NOMO-1 treated with dmso at 0.1 percent for 144 hours (cell line): Measurements from ENCODE around the gene IFT57.

Experiments
- DNase-seq: peaks from one replicate; lab custom pipeline; 2025; ENCODE audit not compliant: unreplicated experiment; lab: John Stamatoyannopoulos, UW

IFT57 gene

GRCh38 chr3:108219336-108219735, 2.9 kb downstream of the IFT57 start:
- no peak for DNase-seq

GRCh38 chr3:108218811-108219210, 3.4 kb downstream of the IFT57 start:
- no peak for DNase-seq

GRCh38 chr3:108215871-108216270, 6.4 kb downstream of the IFT57 start:
- no peak for DNase-seq

- DNase-seq, result no peak
Observed at GRCh38 chr3:108209579-108209978, 12.6 kb downstream of the IFT57 start.

- no peak for DNase-seq
Observed at GRCh38 chr3:108208831-108209230, 13.4 kb downstream of the IFT57 start.

GRCh38 chr3:108202834-108203233, 19.4 kb downstream of the IFT57 start:
- DNase-seq, result no peak

GRCh38 chr3:108202080-108202479, 20.1 kb downstream of the IFT57 start:
- DNase-seq, result no peak

GRCh38 chr3:108201258-108201657, 21.0 kb downstream of the IFT57 start:
- DNase-seq, result no peak

GRCh38 chr3:108200578-108200977, 21.6 kb downstream of the IFT57 start:
- DNase-seq, result no peak

- no peak for DNase-seq
Observed at GRCh38 chr3:108200024-108200423, 22.2 kb downstream of the IFT57 start.

GRCh38 chr3:108191394-108191793, 30.8 kb downstream of the IFT57 start:
- no peak for DNase-seq

- no peak for DNase-seq
Observed at GRCh38 chr3:108190346-108190745, 31.9 kb downstream of the IFT57 start.

- DNase-seq, result no peak
Observed at GRCh38 chr3:108189440-108189839, 32.8 kb downstream of the IFT57 start.

- DNase-seq, result no peak
Observed at GRCh38 chr3:108185536-108185935, 36.7 kb downstream of the IFT57 start.

- no peak for DNase-seq
Observed at GRCh38 chr3:108184824-108185223, 37.4 kb downstream of the IFT57 start.

- no peak for DNase-seq
Observed at GRCh38 chr3:108183971-108184370, 38.3 kb downstream of the IFT57 start.

GRCh38 chr3:108183181-108183580, 39.0 kb downstream of the IFT57 start:
- DNase-seq, result peak; percentile 7

GRCh38 chr3:108182339-108182738, 39.9 kb downstream of the IFT57 start:
- no peak for DNase-seq

GRCh38 chr3:108181172-108181571, 41.1 kb downstream of the IFT57 start:
- no peak for DNase-seq

GRCh38 chr3:108180194-108180593, 42.0 kb downstream of the IFT57 start:
- no peak for DNase-seq

- DNase-seq, result no peak
Observed at GRCh38 chr3:108178676-108179075, 43.5 kb downstream of the IFT57 start.

GRCh38 chr3:108177536-108177935, 44.7 kb downstream of the IFT57 start:
- no peak for DNase-seq

- no peak for DNase-seq
Observed at GRCh38 chr3:108175352-108175751, 46.9 kb downstream of the IFT57 start.

- no peak for DNase-seq
Observed at GRCh38 chr3:108171106-108171505, 51.1 kb downstream of the IFT57 start.
